CD14-positive monocyte (primary cell): ENCODE data around the gene SH3BP5L. TPM values are rescaled to one million over a fixed set of nuclear protein-coding genes. Genes with fewer than 3 reads are reported as not detected.

Experiments
- DNase-seq, 3 donors: peaks; one replicate each; pipeline ENCODE4 v3.0.0-alpha.2; 2011 to 2022
- H2AFZ ChIP-seq: 2 replicates; pipeline ENCODE4 v1.6.0; 2012; ENCODE audit warnings: mild to moderate bottlenecking, low read depth, low read length, inconsistent platforms; ENCODE audit not compliant: insufficient read depth, poor library complexity, severe bottlenecking
- H3K27ac ChIP-seq, 2 donors: 1 replicate in 1 of 2; 2 replicates in 1 of 2; pipeline ENCODE4 v1.5.1; 2012 to 2013; ENCODE audit warnings: low read length in 2 of 2, control low read depth in 1 of 2, inconsistent platforms in 1 of 2, low read depth in 1 of 2, mild to moderate bottlenecking in 1 of 2
- H3K27me3 ChIP-seq, 2 donors: one replicate each; pipeline versions ENCODE4 v1.6.0 to v1.6.1; 2011 to 2013; ENCODE audit warnings: low read length in 2 of 2; ENCODE audit not compliant: control insufficient read depth in 2 of 2, insufficient read depth in 2 of 2
- H3K36me3 ChIP-seq, 2 donors: replicated peaks in 1 of 2; 1 replicate in 1 of 2; 2 replicates in 1 of 2; pipeline versions ENCODE4 v1.5.1 to v1.6.1; 2012 to 2013; ENCODE audit warnings: low read length in 2 of 2, control low read depth in 1 of 2, inconsistent platforms in 1 of 2, mild to moderate bottlenecking in 1 of 2; ENCODE audit not compliant: insufficient read depth in 2 of 2, control insufficient read depth in 1 of 2
- H3K4me1 ChIP-seq, 2 donors: 1 replicate in 1 of 2; 2 replicates in 1 of 2; pipeline versions ENCODE4 v1.5.1 to v1.6.1; 2012 to 2013; ENCODE audit warnings: low read length in 2 of 2, control low read depth in 1 of 2, inconsistent platforms in 1 of 2, mild to moderate bottlenecking in 1 of 2, moderate library complexity in 1 of 2; ENCODE audit not compliant: insufficient read depth in 2 of 2, control insufficient read depth in 1 of 2
- H3K4me2 ChIP-seq: replicated peaks from 2 replicates; pipeline ENCODE3; 2012; ENCODE audit warnings: low read length, moderate library complexity, mild to moderate bottlenecking; ENCODE audit not compliant: poor library complexity, severe bottlenecking; ENCODE audit errors: extremely low read depth
- H3K4me3 ChIP-seq, 3 experiments: fragments of 200-600 bp in 1 of 3; sonication (generic) in 1 of 3; replicated peaks in 1 of 3; 1 replicate in 2 of 3; 2 replicates in 1 of 3; pipeline ENCODE4 v1.5.1; 2011 to 2013; ENCODE audit warnings: low read length in 3 of 3, mild to moderate bottlenecking in 3 of 3, control low read depth in 2 of 3, low read depth in 2 of 3, inconsistent platforms in 1 of 3, moderate library complexity in 1 of 3
- H3K79me2 ChIP-seq: 2 replicates; pipeline ENCODE4 v1.6.0; 2012; ENCODE audit warnings: mild to moderate bottlenecking, control low read depth, inconsistent platforms, low read length, moderate library complexity; ENCODE audit not compliant: insufficient read depth
- H3K9ac ChIP-seq: 2 replicates; pipeline ENCODE4 v1.6.0; 2017; ENCODE audit warnings: low read length, mild to moderate bottlenecking; ENCODE audit not compliant: insufficient read depth, poor library complexity, severe bottlenecking
- H3K9me3 ChIP-seq, 2 donors: replicated peaks in 1 of 2; 1 replicate in 1 of 2; 2 replicates in 1 of 2; pipeline versions ENCODE4 v1.5.1 to v1.6.1; 2012 to 2013; ENCODE audit warnings: low read length in 2 of 2, control low read depth in 1 of 2; ENCODE audit not compliant: control insufficient read depth in 1 of 2, insufficient read depth in 1 of 2
- H4K20me1 ChIP-seq: 2 replicates; pipeline ENCODE4 v1.6.0; 2012; ENCODE audit warnings: mild to moderate bottlenecking, low read length, control low read depth, moderate library complexity; ENCODE audit not compliant: insufficient read depth
- H3K27ac Mint-ChIP-seq, 7 donors: one replicate each; pipeline ENCODE4 v1.8.0; 2020; ENCODE audit warnings: mild to moderate bottlenecking in 7 of 7, mixed read lengths in 7 of 7, moderate library complexity in 6 of 7, inconsistent platforms in 2 of 7
- H3K27me3 Mint-ChIP-seq, 3 donors: one replicate each; pipeline ENCODE4 v1.8.0; 2021 to 2022; ENCODE audit warnings: low read depth in 3 of 3, mild to moderate bottlenecking in 3 of 3, mixed read lengths in 3 of 3, moderate library complexity in 3 of 3, inconsistent platforms in 1 of 3
- H3K36me3 Mint-ChIP-seq, 2 donors: one replicate each; pipeline ENCODE4 v1.8.0; 2020; ENCODE audit warnings: mixed read lengths in 2 of 2, inconsistent platforms in 1 of 2, mild to moderate bottlenecking in 1 of 2
- H3K4me1 Mint-ChIP-seq: one replicate; pipeline ENCODE4 v1.8.0; 2020; ENCODE audit warnings: mild to moderate bottlenecking, mixed read lengths
- H3K4me3 Mint-ChIP-seq, 2 donors: one replicate each; pipeline ENCODE4 v1.8.0; 2020; ENCODE audit warnings: mild to moderate bottlenecking in 2 of 2, mixed read lengths in 2 of 2, moderate library complexity in 1 of 2
- H3K9me3 Mint-ChIP-seq, 7 donors: one replicate each; pipeline ENCODE4 v1.8.0; 2020 to 2022; ENCODE audit warnings: mixed read lengths in 7 of 7, mild to moderate bottlenecking in 6 of 7, moderate library complexity in 6 of 7, inconsistent platforms in 2 of 7
- WGBS: methylation state at CpG from one replicate; pipeline ENCODE4 v1.1.5; 2013; ENCODE audit warnings: missing lambda C conversion rate; ENCODE audit not compliant: insufficient coverage; 5-methylcytosine and 5-hydroxymethylcytosine counted together
- intact Hi-C, 2 donors: fragments of 100-400 bp; cut with micrococcal nuclease; formaldehyde crosslinking; loops; one replicate each; pipeline versions ENCODE4 v1.15.0 to v1.15.1; 2023
- polyA plus RNA-seq, 3 donors: library from polyadenylated mRNA; depleted of rRNA in 1 of 3; unstranded in 2 of 3; stranded (reverse) in 1 of 3; fragments of 300-500 nt in 2 of 3; fragments of >200 nt in 1 of 3; fragmentation: Illumina TruSeq in 2 of 3; gene quantifications; 1 replicate in 2 of 3; 2 replicates in 1 of 3; pipeline ENCODE4 v1.2.3, GENCODE V29; 2012 to 2021
- TF ChIP-seq, protein P1 (sequence below): fragments of 200-600 bp; IDR thresholded peaks from one replicate; pipeline ENCODE4 v1.8.0; 2022; ENCODE audit warnings: antibody characterized with exemption, mild to moderate bottlenecking

The SH3BP5L gene
- polyA plus RNA-seq, 3 donors = 4.0 to 15.7 (median 4.3) TPM

GRCh38 chr1:248850536-248851251, 25.0 kb upstream of the SH3BP5L start:
- no peaks in the 10 kb centered on the region for H3K79me2 ChIP-seq
- no peaks in the 10 kb centered on the region for H3K9me3 ChIP-seq
- H3K4me3 ChIP-seq = no peak overlapping the region
- H3K9ac ChIP-seq = no peak overlapping the region
- H3K36me3 Mint-ChIP-seq = peaks cover 61 to 63% of the 10 kb centered on the region in 2 donors
- no peak overlapping the region for H2AFZ ChIP-seq
- no peak for DNase-seq
- peaks cover 2% of the 10 kb centered on the region for H3K4me1 Mint-ChIP-seq
- no peak overlapping the region for H3K4me2 ChIP-seq
- no peak overlapping the region for H3K27ac Mint-ChIP-seq
- 83% methylated on average over 3 of the region's 10 CpGs for WGBS
- peaks cover 55 to 66% of the 10 kb centered on the region in 2 donors for H3K36me3 ChIP-seq
- no peak overlapping the region for H3K27ac ChIP-seq
- peaks cover 6 to 10% of the 10 kb centered on the region in 2 donors for H3K4me1 ChIP-seq
- intact Hi-C loops = no loop called here
- H3K27me3 ChIP-seq = no peaks in the 10 kb centered on the region
- peaks cover 27% of the 10 kb centered on the region for H4K20me1 ChIP-seq
- no peak overlapping the region for H3K4me3 Mint-ChIP-seq
- H3K27me3 Mint-ChIP-seq = peaks cover 0 to 4% (median 2%) of the 10 kb centered on the region in 3 donors
- peaks cover 0 to 5% (median 0%) of the 10 kb centered on the region in 7 donors for H3K9me3 Mint-ChIP-seq
- TF ChIP-seq, protein P1, sequence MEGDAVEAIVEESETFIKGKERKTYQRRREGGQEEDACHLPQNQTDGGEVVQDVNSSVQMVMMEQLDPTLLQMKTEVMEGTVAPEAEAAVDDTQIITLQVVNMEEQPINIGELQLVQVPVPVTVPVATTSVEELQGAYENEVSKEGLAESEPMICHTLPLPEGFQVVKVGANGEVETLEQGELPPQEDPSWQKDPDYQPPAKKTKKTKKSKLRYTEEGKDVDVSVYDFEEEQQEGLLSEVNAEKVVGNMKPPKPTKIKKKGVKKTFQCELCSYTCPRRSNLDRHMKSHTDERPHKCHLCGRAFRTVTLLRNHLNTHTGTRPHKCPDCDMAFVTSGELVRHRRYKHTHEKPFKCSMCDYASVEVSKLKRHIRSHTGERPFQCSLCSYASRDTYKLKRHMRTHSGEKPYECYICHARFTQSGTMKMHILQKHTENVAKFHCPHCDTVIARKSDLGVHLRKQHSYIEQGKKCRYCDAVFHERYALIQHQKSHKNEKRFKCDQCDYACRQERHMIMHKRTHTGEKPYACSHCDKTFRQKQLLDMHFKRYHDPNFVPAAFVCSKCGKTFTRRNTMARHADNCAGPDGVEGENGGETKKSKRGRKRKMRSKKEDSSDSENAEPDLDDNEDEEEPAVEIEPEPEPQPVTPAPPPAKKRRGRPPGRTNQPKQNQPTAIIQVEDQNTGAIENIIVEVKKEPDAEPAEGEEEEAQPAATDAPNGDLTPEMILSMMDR = no peak

DNA sequence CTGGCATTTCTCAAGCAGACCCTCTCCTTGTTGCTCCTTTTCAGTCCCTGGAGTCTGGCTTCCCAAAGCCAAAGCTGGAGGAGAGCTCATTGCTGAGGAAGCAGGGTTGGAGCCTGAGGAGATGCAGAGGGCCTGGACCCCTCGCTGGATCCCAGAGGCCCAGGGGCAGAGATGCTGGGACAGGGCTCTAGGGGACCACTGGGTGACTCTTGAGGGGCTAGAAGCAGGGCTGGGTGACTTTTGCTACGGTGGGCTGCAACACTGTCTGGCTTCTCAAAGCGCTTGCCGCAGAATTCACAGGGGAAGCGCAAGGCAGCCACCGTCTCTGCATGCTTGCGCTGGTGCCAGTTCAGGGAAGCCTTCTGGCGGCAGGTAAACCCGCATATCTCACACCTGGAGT, 24.4 kb upstream of the SH3BP5L start:
- H3K4me1 Mint-ChIP-seq = peaks cover 2% of the 10 kb centered on the region
- peaks cover 27% of the 10 kb centered on the region for H4K20me1 ChIP-seq
- peaks cover 6 to 10% of the 10 kb centered on the region in 2 donors for H3K4me1 ChIP-seq
- peaks cover 61 to 68% of the 10 kb centered on the region in 2 donors for H3K36me3 ChIP-seq
- no peaks in the 10 kb centered on the region for H3K27me3 ChIP-seq
- peaks cover 0 to 5% (median 0%) of the 10 kb centered on the region in 7 donors for H3K9me3 Mint-ChIP-seq
- no peaks in the 10 kb centered on the region for H3K9me3 ChIP-seq
- H3K79me2 ChIP-seq = no peaks in the 10 kb centered on the region
- TF ChIP-seq, protein P1 = no peak
- H3K4me3 Mint-ChIP-seq = no peak overlapping the region
- DNase-seq = no peak
- no peak overlapping the region for H2AFZ ChIP-seq
- no peak overlapping the region for H3K9ac ChIP-seq
- H3K27ac ChIP-seq = peak overlapping the region in 1 of 2 donors; percentile 20
- intact Hi-C loops = no loop called here
- H3K27me3 Mint-ChIP-seq = peaks cover 0 to 4% (median 2%) of the 10 kb centered on the region in 3 donors
- no peak overlapping the region for H3K4me2 ChIP-seq
- H3K27ac Mint-ChIP-seq = peak overlapping the region in 1 of 7 donors; percentile 39
- no peak overlapping the region for H3K4me3 ChIP-seq
- WGBS = 100% methylated on average over 6 of the region's 9 CpGs
- peaks cover 61 to 63% of the 10 kb centered on the region in 2 donors for H3K36me3 Mint-ChIP-seq
